H1 (cell line): ENCODE measurements around the gene KRTAP19-5. TPM values are rescaled to one million over a fixed set of nuclear protein-coding genes. Genes with fewer than 3 reads are reported as not detected.

Source experiments
- CTCF ChIA-PET: fragments of 300-600 bp; sonication (Branson Sonifier 250); formaldehyde crosslinking; loops from one replicate; lab custom pipeline; 2021; ENCODE audit not compliant: partially characterized antibody; lab: Charles Lee
- POLR2A ChIA-PET: fragments of 300-600 bp; sonication (Branson Sonifier 250); formaldehyde crosslinking; loops from one replicate; lab custom pipeline; 2021; ENCODE audit warnings: inconsistent platforms; ENCODE audit not compliant: partially characterized antibody; lab: Charles Lee
- DNase-seq, 2 experiments: peaks; one replicate each; pipeline versions ENCODE4 v3.0.0 to v3.0.0-alpha.2; 2010 to 2022; ENCODE audit warnings: low spot score in 2 of 2, low read depth in 1 of 2, mixed read lengths in 1 of 2
- FAIRE-seq: peaks from 2 replicates; lab custom pipeline; 2011; peaks lifted over from hg19 to GRCh38; lab: Jason Lieb, UNC
- H2AFZ ChIP-seq: 2 replicates; pipeline ENCODE4 v1.8.1; 2012; ENCODE audit warnings: low read length, inconsistent platforms
- H2AK5ac ChIP-seq: 2 replicates; pipeline ENCODE4 v1.6.1; 2013; ENCODE audit warnings: low read depth, low read length
- H2BK120ac ChIP-seq: replicated peaks from 2 replicates; pipeline ENCODE3; 2013; ENCODE audit warnings: low read depth, low read length, inconsistent platforms
- H2BK12ac ChIP-seq: 2 replicates; pipeline ENCODE4 v1.6.1; 2013; ENCODE audit warnings: low read depth, low read length
- H2BK15ac ChIP-seq: 2 replicates; pipeline ENCODE4 v1.6.1; 2013; ENCODE audit warnings: low read length
- H2BK20ac ChIP-seq: 2 replicates; pipeline ENCODE4 v1.6.1; 2013; ENCODE audit warnings: low read length
- H2BK5ac ChIP-seq: 2 replicates; pipeline ENCODE4 v1.6.1; 2013; ENCODE audit warnings: low read depth, low read length
- H3K14ac ChIP-seq: 2 replicates; pipeline ENCODE4 v1.6.1; 2013; ENCODE audit warnings: inconsistent platforms; ENCODE audit not compliant: insufficient read length
- H3K18ac ChIP-seq: 2 replicates; pipeline ENCODE4 v1.6.1; 2013; ENCODE audit warnings: low read length; ENCODE audit errors: extremely low read depth
- H3K23ac ChIP-seq: 2 replicates; pipeline ENCODE4 v1.6.1; 2013; ENCODE audit warnings: inconsistent platforms; ENCODE audit not compliant: insufficient read length
- H3K23me2 ChIP-seq: 2 replicates; pipeline ENCODE4 v1.6.1; 2013; ENCODE audit warnings: low read depth, low read length
- H3K27ac ChIP-seq: 2 replicates; pipeline ENCODE4 v1.6.1; 2011; ENCODE audit warnings: low read depth, low read length, inconsistent platforms
- H3K27me3 ChIP-seq, 4 experiments: replicated peaks in 1 of 4; 1 replicate in 1 of 4; 2 replicates in 3 of 4; pipeline versions ENCODE4 v1.6.1 to v1.8.1; 2011 to 2013; ENCODE audit warnings: low read length in 3 of 4, mild to moderate bottlenecking in 3 of 4, inconsistent platforms in 2 of 4, mixed read lengths in 2 of 4, moderate library complexity in 1 of 4; ENCODE audit not compliant: control insufficient read depth in 3 of 4, insufficient read depth in 3 of 4; ENCODE audit errors: extremely low read depth in 1 of 4
- H3K36me3 ChIP-seq, 4 experiments: 2 replicates each; pipeline versions ENCODE4 v1.6.1 to v1.8.1; 2011 to 2013; ENCODE audit warnings: mild to moderate bottlenecking in 4 of 4, low read length in 3 of 4, moderate library complexity in 2 of 4, control low read depth in 1 of 4, inconsistent platforms in 1 of 4; ENCODE audit not compliant: insufficient read depth in 4 of 4, control insufficient read depth in 2 of 4
- H3K4ac ChIP-seq: replicated peaks from 2 replicates; pipeline ENCODE3; 2013; ENCODE audit warnings: low read length, low read depth, mixed read lengths, inconsistent platforms; ENCODE audit not compliant: insufficient read length
- H3K4me1 ChIP-seq, 4 experiments: replicated peaks in 1 of 4; 1 replicate in 1 of 4; 2 replicates in 3 of 4; pipeline versions ENCODE4 v1.6.1 to v1.8.1; 2011 to 2013; ENCODE audit warnings: low read length in 3 of 4, inconsistent platforms in 2 of 4, mixed read lengths in 1 of 4; ENCODE audit not compliant: insufficient read depth in 4 of 4, control insufficient read depth in 3 of 4
- H3K4me2 ChIP-seq, 2 experiments: 2 replicates each; pipeline versions ENCODE4 v1.6.1 to v1.8.1; 2011 to 2013; ENCODE audit warnings: low read depth in 2 of 2, low read length in 2 of 2, control low read depth in 1 of 2, inconsistent platforms in 1 of 2, mild to moderate bottlenecking in 1 of 2; ENCODE audit not compliant: insufficient read depth in 1 of 2
- H3K4me3 ChIP-seq, 4 experiments: fragments of 200-600, 300-600 bp in 1 of 4; sonication (generic), shearing (Covaris generic), sonication (Bioruptor Twin) in 1 of 4; 2 replicates each; pipeline versions ENCODE4 v1.5.1 to v1.8.1; 2011 to 2016; ENCODE audit warnings: low read length in 4 of 4, low read depth in 3 of 4, control low read depth in 2 of 4, inconsistent platforms in 2 of 4, mild to moderate bottlenecking in 2 of 4, mixed read lengths in 1 of 4, moderate library complexity in 1 of 4; ENCODE audit not compliant: insufficient read depth in 2 of 4; ENCODE audit errors: extremely low read depth in 1 of 4
- H3K56ac ChIP-seq: replicated peaks from 2 replicates; pipeline ENCODE3; 2013; ENCODE audit warnings: low read depth, mild to moderate bottlenecking, mixed read lengths, low read length, inconsistent platforms; ENCODE audit not compliant: insufficient read length
- H3K79me1 ChIP-seq: 2 replicates; pipeline ENCODE4 v1.6.1; 2013; ENCODE audit warnings: low read depth, low read length, control low read depth
- H3K79me2 ChIP-seq, 2 experiments: 2 replicates each; pipeline versions ENCODE4 v1.6.1 to v1.8.1; 2012 to 2013; ENCODE audit warnings: low read length in 2 of 2, mild to moderate bottlenecking in 2 of 2, inconsistent platforms in 1 of 2; ENCODE audit not compliant: insufficient read depth in 2 of 2, control insufficient read depth in 1 of 2
- H3K9ac ChIP-seq, 4 experiments: replicated peaks in 1 of 4; 1 replicate in 1 of 4; 2 replicates in 3 of 4; pipeline versions ENCODE4 v1.6.1 to v1.8.1; 2011 to 2013; ENCODE audit warnings: low read depth in 3 of 4, low read length in 3 of 4, control low read depth in 2 of 4, mild to moderate bottlenecking in 2 of 4, moderate library complexity in 2 of 4, inconsistent platforms in 1 of 4; ENCODE audit errors: extremely low read depth in 1 of 4
- H3K9me3 ChIP-seq, 2 experiments: 2 replicates each; pipeline versions ENCODE4 v1.6.1 to v1.8.1; 2012 to 2013; ENCODE audit warnings: mild to moderate bottlenecking in 2 of 2, moderate library complexity in 2 of 2, control low read depth in 1 of 2, inconsistent platforms in 1 of 2, low read depth in 1 of 2, low read length in 1 of 2, mixed read lengths in 1 of 2; ENCODE audit not compliant: insufficient read depth in 2 of 2
- H4K20me1 ChIP-seq, 2 experiments: replicated peaks in 1 of 2; 2 replicates each; pipeline versions ENCODE3 to v1.8.1; 2011 to 2013; ENCODE audit warnings: inconsistent platforms in 2 of 2, low read length in 2 of 2, mild to moderate bottlenecking in 1 of 2; ENCODE audit not compliant: insufficient read depth in 2 of 2, control insufficient read depth in 1 of 2
- H4K5ac ChIP-seq: 2 replicates; pipeline ENCODE4 v1.6.1; 2013; ENCODE audit warnings: low read length, low read depth, mixed read lengths, inconsistent platforms; ENCODE audit not compliant: insufficient read length
- H4K8ac ChIP-seq: 2 replicates; pipeline ENCODE4 v1.8.0; 2013; ENCODE audit warnings: mild to moderate bottlenecking, moderate library complexity, low read length, inconsistent platforms; ENCODE audit not compliant: insufficient read depth; ENCODE audit errors: extremely low read depth
- H4K91ac ChIP-seq: replicated peaks from 2 replicates; pipeline ENCODE3; 2013; ENCODE audit warnings: low read length, mixed read lengths, inconsistent platforms; ENCODE audit not compliant: insufficient read length
- ASH2L ChIP-seq: fragments of 200-600, 300-600 bp; sonication (generic); IDR thresholded peaks from one replicate; pipeline ENCODE4 v1.7.1; 2017; ENCODE audit warnings: low read length
- CHD2 ChIP-seq: IDR thresholded peaks from 2 replicates; pipeline ENCODE4 v1.6.1; 2012; ENCODE audit warnings: low read length, improper control_type of control experiment
- CREB1 ChIP-seq: IDR thresholded peaks from 2 replicates; pipeline ENCODE4 v1.6.1; 2012; ENCODE audit warnings: inconsistent platforms
- EP300 ChIP-seq, 2 experiments: IDR thresholded peaks; 1 replicate in 1 of 2; 2 replicates in 1 of 2; pipeline ENCODE4 v1.6.1; 2011 to 2012; ENCODE audit warnings: low read depth in 2 of 2, low read length in 2 of 2, mild to moderate bottlenecking in 2 of 2, borderline replicate concordance in 1 of 2, inconsistent platforms in 1 of 2, moderate library complexity in 1 of 2
- GABPA ChIP-seq: IDR thresholded peaks from 2 replicates; pipeline ENCODE4 v1.6.1; 2011; ENCODE audit warnings: mild to moderate bottlenecking, low read length, moderate library complexity, borderline replicate concordance; ENCODE audit not compliant: insufficient read depth
- JUN ChIP-seq: IDR thresholded peaks from 2 replicates; pipeline ENCODE4 v1.6.1; 2011; ENCODE audit warnings: low read depth, mild to moderate bottlenecking, improper control_type of control experiment, low read length
- KDM4A ChIP-seq: IDR thresholded peaks from one replicate; pipeline ENCODE4 v1.7.1; 2012; ENCODE audit warnings: low read depth, mild to moderate bottlenecking, moderate library complexity, low read length, inconsistent platforms; ENCODE audit not compliant: severe bottlenecking
- MAFK ChIP-seq: IDR thresholded peaks from 2 replicates; pipeline ENCODE4 v1.6.1; 2012; ENCODE audit warnings: low read depth, mild to moderate bottlenecking, improper control_type of control experiment, low read length
- NANOG ChIP-seq: IDR thresholded peaks from 2 replicates; pipeline ENCODE4 v1.6.1; 2011; ENCODE audit warnings: low read length, low read depth, mild to moderate bottlenecking, inconsistent platforms; ENCODE audit not compliant: insufficient read depth, poor library complexity, severe bottlenecking
- POLR2A ChIP-seq, 2 experiments: IDR thresholded peaks; 1 replicate in 1 of 2; 2 replicates in 1 of 2; pipeline ENCODE4 v1.6.1; 2011; ENCODE audit warnings: low read depth in 2 of 2, low read length in 2 of 2, mild to moderate bottlenecking in 2 of 2; ENCODE audit errors: control extremely low read depth in 1 of 2
- POLR2AphosphoS5 ChIP-seq: IDR thresholded peaks from 2 replicates; pipeline ENCODE4 v1.6.1; 2011; ENCODE audit warnings: low read depth, low read length
- RAD21 ChIP-seq, 2 experiments: IDR thresholded peaks in 1 of 2; conservative IDR thresholded peaks in 1 of 2; 2 replicates each; pipeline ENCODE4 v1.6.1; 2011; ENCODE audit warnings: low read depth in 2 of 2, low read length in 2 of 2, improper control_type of control experiment in 1 of 2, inconsistent platforms in 1 of 2, mild to moderate bottlenecking in 1 of 2, moderate library complexity in 1 of 2
- SAP30 ChIP-seq: fragments of 300-600 bp; sonication (generic); IDR thresholded peaks from 2 replicates; pipeline ENCODE4 v1.7.1; 2012; ENCODE audit warnings: low read length, moderate library complexity, mild to moderate bottlenecking, inconsistent platforms; ENCODE audit not compliant: insufficient read depth, insufficient replicate concordance
- SIN3A ChIP-seq, 2 experiments: IDR thresholded peaks in 1 of 2; conservative IDR thresholded peaks in 1 of 2; 2 replicates each; pipeline ENCODE4 v1.6.1; 2011 to 2012; ENCODE audit warnings: low read length in 2 of 2, improper control_type of control experiment in 1 of 2, low read depth in 1 of 2, mild to moderate bottlenecking in 1 of 2
- SP4 ChIP-seq: IDR thresholded peaks from 2 replicates; pipeline ENCODE4 v1.6.1; 2012; ENCODE audit warnings: low read length, inconsistent platforms
- WGBS, 2 experiments: shearing (Covaris generic) in 1 of 2; methylation state at CpG; one replicate each; pipeline versions ENCODE4 v1.1.6 to v1.1.7; 2013 to 2015; ENCODE audit warnings: low lambda C conversion rate in 2 of 2, mixed read lengths in 2 of 2, inconsistent platforms in 1 of 2, low coverage in 1 of 2, missing lambda C conversion rate in 1 of 2; ENCODE audit not compliant: insufficient replicate concordance in 2 of 2, insufficient coverage in 1 of 2, insufficient read length in 1 of 2; ENCODE audit errors: extremely low coverage in 1 of 2, missing lambda C conversion rate in 1 of 2; 5-methylcytosine and 5-hydroxymethylcytosine counted together
- polyA plus RNA-seq, 7 experiments: library from polyadenylated mRNA; depleted of rRNA in 3 of 7; stranded (reverse) in 5 of 7; unstranded in 2 of 7; fragments of >200 nt in 5 of 7; fragments of 200-250 nt in 2 of 7; gene quantifications; 1 replicate in 5 of 7; 2 replicates in 1 of 7; 4 replicates in 1 of 7; pipeline versions ENCODE4 v1.2.1 to v1.2.3, GENCODE V29; 2011 to 2013; ENCODE audit warnings: missing spikeins in 2 of 7, mixed read lengths in 2 of 7
- total RNA-seq: library from RNA; stranded (reverse); fragmentation: NEBNext Ultra II Directional; extraction: Animal tissue kit (Norgen Biotek cat#: 25700); gene quantifications from 2 replicates; pipeline ENCODE4 v1.2.1, GENCODE V29; 2021

Gene KRTAP19-5
- total and polyA plus RNA-seq, 2 of the 8 experiments (the other 6 are each of a cell fraction or from before 2014, with no cell fraction given) = not detected

DNA sequence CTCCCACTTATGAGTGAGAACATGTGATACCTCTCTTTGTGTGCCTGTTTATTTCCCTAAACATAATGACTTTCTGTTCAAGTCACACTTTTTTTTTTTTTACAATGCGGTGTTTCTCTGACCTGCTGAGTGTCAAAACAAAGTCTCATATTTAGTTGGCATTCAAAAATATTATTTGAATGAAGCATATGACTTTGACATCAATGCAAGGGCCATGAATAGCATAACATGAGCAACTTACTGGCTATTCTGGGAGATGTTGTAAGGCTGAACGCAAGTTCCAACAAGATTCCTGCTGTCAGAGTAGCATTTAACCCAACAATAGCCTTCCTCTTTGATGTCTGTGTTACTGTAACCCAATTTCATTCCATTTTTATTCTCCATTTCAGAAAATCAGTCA, 19.8 kb downstream of the KRTAP19-5 start:
- POLR2A ChIA-PET = no interaction called here
- no peaks in the 10 kb centered on the region for H3K23me2 ChIP-seq
- no peak overlapping the region for H3K27ac ChIP-seq
- H3K9ac ChIP-seq = no peak overlapping the region
- peaks cover 11% of the 10 kb centered on the region in 2 experiments for H3K9me3 ChIP-seq
- no peak overlapping the region for H4K91ac ChIP-seq
- H2AK5ac ChIP-seq = no peak overlapping the region
- H4K5ac ChIP-seq = no peak overlapping the region
- no peaks in the 10 kb centered on the region for H3K27me3 ChIP-seq
- H3K4me3 ChIP-seq = no peak overlapping the region
- no peak overlapping the region for H3K23ac ChIP-seq
- H2BK20ac ChIP-seq = no peak overlapping the region
- no peak overlapping the region for H3K14ac ChIP-seq
- no peak overlapping the region for H3K4me2 ChIP-seq
- H4K20me1 ChIP-seq = no peaks in the 10 kb centered on the region
- H3K36me3 ChIP-seq = no peaks in the 10 kb centered on the region
- H2BK15ac ChIP-seq = no peak overlapping the region
- H2BK12ac ChIP-seq = no peak overlapping the region
- no peak overlapping the region for H3K56ac ChIP-seq
- 89% methylated on average over 2 of the region's 2 CpGs; no CpG with 5 or more reads in 1 of the 2 experiments for WGBS, 2 experiments
- DNase-seq (no peak), FAIRE-seq (no peak)
- no peaks in the 10 kb centered on the region for H3K79me2 ChIP-seq
- no peak overlapping the region for H2BK120ac ChIP-seq
- no peak overlapping the region for H4K8ac ChIP-seq
- CTCF ChIA-PET = no interaction called here
- no peaks in the 10 kb centered on the region for H3K4me1 ChIP-seq
- no peaks in the 10 kb centered on the region for H3K79me1 ChIP-seq
- H2BK5ac ChIP-seq = no peak overlapping the region
- no peak overlapping the region for H3K18ac ChIP-seq
- H2AFZ ChIP-seq = no peak overlapping the region
- H3K4ac ChIP-seq = no peak overlapping the region
- TF ChIP-seq RAD21 (IDR thresholded peaks at IDR 0.05 in 1 of 2, conservative IDR thresholded peaks at IDR 0.05 in 1 of 2; ENCODE audit: low read depth in 2 of 2, low read length in 2 of 2) = no peak
- no peak for TF ChIP-seq JUN
- TF ChIP-seq KDM4A = no peak
- no peak for TF ChIP-seq GABPA
- no peak for TF ChIP-seq ASH2L
- no peak for TF ChIP-seq POLR2A (IDR thresholded peaks at IDR 0.05; ENCODE audit: control extremely low read depth in 1 of 2, low read depth in 2 of 2, low read length in 2 of 2)
- no peak for TF ChIP-seq EP300 (IDR thresholded peaks at IDR 0.05; ENCODE audit: borderline replicate concordance in 1 of 2, low read depth in 2 of 2, low read length in 2 of 2)
- no peak for TF ChIP-seq NANOG
- TF ChIP-seq SAP30 = no peak
- TF ChIP-seq SIN3A (conservative IDR thresholded peaks at IDR 0.05 in 1 of 2, IDR thresholded peaks at IDR 0.05 in 1 of 2; ENCODE audit: low read depth in 1 of 2, low read length in 2 of 2) = no peak
- no peak for TF ChIP-seq POLR2AphosphoS5
- no peak for TF ChIP-seq CREB1
- no peak for TF ChIP-seq MAFK
- no peak for TF ChIP-seq CHD2
- no peak for TF ChIP-seq SP4
